ENCODE data around the gene SLC46A3.
A peak's percentile ranks its signal among the peaks of the same experiment; 100 is the strongest.

SLC46A3 gene, protein sequence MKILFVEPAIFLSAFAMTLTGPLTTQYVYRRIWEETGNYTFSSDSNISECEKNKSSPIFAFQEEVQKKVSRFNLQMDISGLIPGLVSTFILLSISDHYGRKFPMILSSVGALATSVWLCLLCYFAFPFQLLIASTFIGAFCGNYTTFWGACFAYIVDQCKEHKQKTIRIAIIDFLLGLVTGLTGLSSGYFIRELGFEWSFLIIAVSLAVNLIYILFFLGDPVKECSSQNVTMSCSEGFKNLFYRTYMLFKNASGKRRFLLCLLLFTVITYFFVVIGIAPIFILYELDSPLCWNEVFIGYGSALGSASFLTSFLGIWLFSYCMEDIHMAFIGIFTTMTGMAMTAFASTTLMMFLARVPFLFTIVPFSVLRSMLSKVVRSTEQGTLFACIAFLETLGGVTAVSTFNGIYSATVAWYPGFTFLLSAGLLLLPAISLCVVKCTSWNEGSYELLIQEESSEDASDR

DNA sequence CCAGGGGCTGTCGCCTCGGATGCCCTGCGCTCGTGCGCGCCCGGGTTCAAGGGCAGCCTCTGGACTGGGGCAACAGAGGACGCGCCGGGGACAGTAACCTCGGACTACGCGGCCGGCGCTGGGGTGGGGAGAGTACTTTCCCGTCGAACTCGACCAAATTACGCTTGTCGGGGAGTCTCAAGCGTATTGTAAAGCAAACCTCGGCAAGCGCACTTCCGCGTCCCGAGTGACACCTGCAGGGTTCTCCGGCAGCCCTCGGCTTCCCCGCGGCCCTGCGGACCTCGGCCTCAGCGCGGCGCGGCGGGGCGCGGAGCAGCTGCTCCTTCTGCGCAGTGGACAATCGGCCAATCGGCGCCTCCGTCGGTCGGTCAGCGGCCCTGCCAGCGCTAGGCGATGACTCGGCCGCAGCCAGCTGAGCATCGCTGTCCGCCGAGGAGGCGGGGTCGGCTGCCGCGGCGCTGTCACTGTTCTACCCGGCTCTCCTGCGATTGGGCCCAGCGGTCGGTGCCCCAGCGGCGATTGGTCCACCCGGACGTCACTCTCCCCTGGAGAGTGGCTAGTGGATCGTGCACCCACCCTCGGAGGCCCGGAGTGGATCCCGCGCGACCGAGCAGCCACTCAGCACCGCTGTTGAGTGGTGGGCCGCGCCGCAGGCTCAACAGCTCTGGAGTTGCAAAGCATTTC lies at the start of gene SLC46A3:
TSS of gene SLC46A3 (minus strand) at position 428 of the 684 bp plus-strand sequence. CDS start 972 bp downstream, outside the sequence.
- TF ChIP-seq FOXP2 (optimal IDR thresholded peaks at IDR 0.05; ENCODE audit: control extremely low read depth, extremely low read length, insufficient read depth) (no peak), EZH2 (IDR thresholded peaks at IDR 0.05) (no peak), POLR2AphosphoS5 (IDR thresholded peaks at IDR 0.05; ENCODE audit: borderline replicate concordance, low read depth, low read length) (no peak)
- peak within 1 kb of the TSS; percentile 63 for H3K9ac ChIP-seq (ENCODE audit: insufficient read length)
- H3K36me3 ChIP-seq (ENCODE audit: insufficient read depth, low read length): no peaks in the 10 kb centered on the region
- H3K4me3 ChIP-seq: peak within 1 kb of the TSS; percentile 85
- H3K27ac ChIP-seq: peak within 1 kb of the TSS; percentile 23; the same call in 1 of the 2 replicates
- no peaks in the 10 kb centered on the region for H3K9me3 ChIP-seq (ENCODE audit: low read depth, low read length)
- no peak for DNase-seq (ENCODE audit: low read depth, low spot score)

DNA sequence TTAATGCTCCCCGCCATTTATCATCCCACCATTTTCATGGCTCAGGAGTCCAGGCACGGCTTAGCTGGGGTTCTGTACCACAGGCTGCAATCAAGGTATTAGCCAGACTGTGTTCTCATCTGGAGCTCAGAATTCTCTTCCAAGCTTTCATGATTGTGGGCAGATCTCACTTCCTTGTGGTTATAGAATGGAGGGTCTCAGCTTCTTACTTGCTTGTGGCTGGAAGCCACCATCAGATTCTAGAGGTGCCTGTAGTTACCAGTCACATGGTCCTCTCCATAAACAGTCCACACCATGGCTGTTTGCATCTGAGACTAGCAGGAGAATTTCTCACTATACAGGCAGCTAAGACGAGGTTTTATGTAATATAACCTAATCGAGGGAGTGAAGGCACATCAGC lies 45.1 kb upstream of the SLC46A3 start:
- H3K9ac ChIP-seq (ENCODE audit: insufficient read length): no peak overlapping the region
- H3K4me3 ChIP-seq: no peak overlapping the region
- H3K27ac ChIP-seq: no peak overlapping the region
- H3K9me3 ChIP-seq (ENCODE audit: low read depth, low read length): no peaks in the 10 kb centered on the region
- TF ChIP-seq FOXP2 (optimal IDR thresholded peaks at IDR 0.05; ENCODE audit: control extremely low read depth, extremely low read length, insufficient read depth) (no peak), EZH2 (IDR thresholded peaks at IDR 0.05) (no peak), POLR2AphosphoS5 (IDR thresholded peaks at IDR 0.05; ENCODE audit: borderline replicate concordance, low read depth, low read length) (no peak)
- no peak for DNase-seq (ENCODE audit: low read depth, low spot score)
- H3K36me3 ChIP-seq (ENCODE audit: insufficient read depth, low read length): no peaks in the 10 kb centered on the region

- Histone ChIP-seq H3K9me3 (ENCODE audit: low read depth, low read length) (peaks cover 6% of the 10 kb centered on the region), H3K27ac (no peak overlapping the region), H3K36me3 (ENCODE audit: insufficient read depth, low read length) (no peaks in the 10 kb centered on the region), H3K4me3 (no peak overlapping the region), H3K9ac (ENCODE audit: insufficient read length) (no peak overlapping the region)
- TF ChIP-seq FOXP2 (optimal IDR thresholded peaks at IDR 0.05; ENCODE audit: control extremely low read depth, extremely low read length, insufficient read depth): no peak
- no peak for TF ChIP-seq EZH2 (IDR thresholded peaks at IDR 0.05)
- TF ChIP-seq POLR2AphosphoS5 (IDR thresholded peaks at IDR 0.05; ENCODE audit: borderline replicate concordance, low read depth, low read length): no peak
- DNase-seq (ENCODE audit: low read depth, low spot score): no peak
Measured at GRCh38 chr13:28761586-28761985, 42.8 kb upstream of the SLC46A3 start.

DNA sequence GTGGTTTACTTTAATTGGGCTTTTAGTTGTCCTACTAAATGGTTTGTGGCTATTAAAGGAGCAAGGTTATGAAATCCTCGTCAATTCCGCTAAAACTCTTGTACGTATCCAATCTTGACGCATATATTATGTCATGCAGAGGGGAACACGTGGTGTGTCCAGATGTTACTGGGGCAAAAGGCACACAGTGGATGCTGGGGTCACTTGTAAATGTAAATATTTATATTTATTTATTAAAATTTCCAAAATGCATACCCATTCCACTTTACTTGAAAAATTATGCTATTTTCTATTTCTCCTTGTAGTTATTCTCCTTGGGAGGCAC lies 36.7 kb upstream of the SLC46A3 start:
- Histone ChIP-seq H3K4me3 (no peak overlapping the region), H3K27ac (peak overlapping the region; percentile 99), H3K36me3 (ENCODE audit: insufficient read depth, low read length) (no peaks in the 10 kb centered on the region), H3K9me3 (ENCODE audit: low read depth, low read length) (peaks cover 6% of the 10 kb centered on the region), H3K9ac (ENCODE audit: insufficient read length) (peak overlapping the region; percentile 17)
- no peak for DNase-seq (ENCODE audit: low read depth, low spot score)
- TF ChIP-seq POLR2AphosphoS5 (IDR thresholded peaks at IDR 0.05; ENCODE audit: borderline replicate concordance, low read depth, low read length) (no peak), FOXP2 (optimal IDR thresholded peaks at IDR 0.05; ENCODE audit: control extremely low read depth, extremely low read length, insufficient read depth) (no peak), EZH2 (IDR thresholded peaks at IDR 0.05) (no peak)

DNA sequence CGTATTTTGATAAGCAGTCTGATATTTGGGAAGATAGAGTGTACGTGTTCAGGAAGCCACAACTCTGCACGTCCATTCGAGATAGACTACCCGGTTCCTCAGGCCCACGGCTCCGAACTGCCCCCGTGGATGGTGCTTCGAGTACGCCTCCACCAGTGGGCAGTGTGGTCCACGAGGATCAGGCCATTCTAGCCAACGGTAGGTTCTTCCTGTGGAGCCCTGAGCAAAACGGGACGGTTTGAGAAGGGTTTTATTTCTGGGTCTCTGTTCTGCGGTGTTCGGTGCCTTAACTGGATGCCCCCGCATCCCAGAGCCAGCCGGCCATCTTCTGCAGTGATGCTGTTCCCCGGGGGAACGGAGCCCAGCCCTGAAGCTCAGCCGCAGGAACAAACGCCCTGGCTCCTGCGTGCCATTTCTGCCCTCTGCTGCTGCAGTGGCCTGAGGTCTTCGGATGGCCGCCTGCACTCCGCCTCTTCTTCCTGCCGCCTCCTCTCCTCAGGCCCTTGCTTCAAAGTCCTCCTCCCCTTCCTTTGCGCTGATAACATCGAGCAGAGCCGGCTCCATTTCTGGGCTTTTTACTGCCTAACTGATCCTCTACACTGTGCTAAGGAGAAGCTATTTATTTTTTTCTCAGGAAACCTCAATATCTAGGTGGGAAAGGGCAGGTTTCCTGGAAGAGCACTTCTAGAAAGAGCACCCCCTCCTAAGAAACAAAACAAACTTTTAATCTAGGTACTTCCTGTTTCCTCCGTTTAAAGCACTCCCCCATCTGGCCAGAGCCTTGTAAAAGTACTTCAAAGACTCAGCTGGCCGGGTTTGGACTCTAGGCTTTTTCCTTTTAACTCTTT lies 36.2 kb upstream of the SLC46A3 start:
- H3K4me3 ChIP-seq: no peak overlapping the region
- H3K36me3 ChIP-seq (ENCODE audit: insufficient read depth, low read length): no peaks in the 10 kb centered on the region
- H3K9me3 ChIP-seq (ENCODE audit: low read depth, low read length): peaks cover 6% of the 10 kb centered on the region
- TF ChIP-seq EZH2 (IDR thresholded peaks at IDR 0.05): no peak
- TF ChIP-seq FOXP2 (optimal IDR thresholded peaks at IDR 0.05; ENCODE audit: control extremely low read depth, extremely low read length, insufficient read depth): no peak
- TF ChIP-seq POLR2AphosphoS5 (IDR thresholded peaks at IDR 0.05; ENCODE audit: borderline replicate concordance, low read depth, low read length): no peak
- DNase-seq (ENCODE audit: low read depth, low spot score): no peak
- H3K9ac ChIP-seq (ENCODE audit: insufficient read length): peak overlapping the region; percentile 17
- peak overlapping the region; percentile 99 for H3K27ac ChIP-seq

- peak overlapping the region; percentile 99 for H3K27ac ChIP-seq
Measured at GRCh38 chr13:28753946-28754345, 35.2 kb upstream of the SLC46A3 start.

DNA sequence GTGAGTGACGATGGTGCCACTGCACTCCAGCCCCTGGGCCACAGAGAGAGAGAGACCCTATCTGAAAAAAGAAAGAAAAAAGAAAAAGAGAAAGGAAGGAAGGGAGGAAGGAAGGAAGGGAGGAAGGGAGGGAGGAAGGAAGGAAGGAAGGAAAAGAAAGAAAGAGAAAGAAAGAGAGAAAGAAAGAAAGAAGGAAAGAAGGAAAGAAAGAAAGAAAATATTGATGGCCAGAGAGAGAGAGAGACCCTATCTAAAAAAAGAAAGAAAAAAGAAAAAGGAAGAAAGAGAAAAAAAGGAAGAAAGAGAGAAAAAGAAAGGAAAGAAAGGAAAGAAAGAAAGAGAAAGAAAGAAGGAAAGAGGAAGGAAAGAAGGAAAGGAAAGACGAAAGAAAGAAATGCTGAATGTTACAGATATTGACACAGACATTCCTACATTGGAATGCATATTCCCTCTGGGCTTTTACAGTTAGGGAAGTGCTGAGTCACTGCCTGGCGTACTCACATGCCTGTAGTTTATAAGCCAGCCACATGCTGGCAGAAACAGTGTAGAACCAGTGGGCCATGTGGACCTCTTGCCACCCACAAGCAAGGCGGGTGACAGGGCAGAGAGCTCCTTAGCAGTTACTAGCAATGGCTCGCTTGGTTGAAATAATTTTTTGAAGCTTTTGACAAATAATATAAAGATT lies 34.6 kb upstream of the SLC46A3 start:
- H3K9ac ChIP-seq (ENCODE audit: insufficient read length): peak overlapping the region; percentile 75
- peaks cover 6% of the 10 kb centered on the region for H3K9me3 ChIP-seq (ENCODE audit: low read depth, low read length)
- H3K27ac ChIP-seq: peak overlapping the region; percentile 99
- DNase-seq (ENCODE audit: low read depth, low spot score): peak; percentile 94
- peak overlapping the region; percentile 50 for H3K4me3 ChIP-seq
- TF ChIP-seq POLR2AphosphoS5 (IDR thresholded peaks at IDR 0.05; ENCODE audit: borderline replicate concordance, low read depth, low read length) (peak; percentile 59), FOXP2 (optimal IDR thresholded peaks at IDR 0.05; ENCODE audit: control extremely low read depth, extremely low read length, insufficient read depth) (peak; percentile 53), EZH2 (IDR thresholded peaks at IDR 0.05) (no peak)
- no peaks in the 10 kb centered on the region for H3K36me3 ChIP-seq (ENCODE audit: insufficient read depth, low read length)

More at GRCh38 chr13:28753946-28754345, 35.2 kb upstream of the SLC46A3 start:
- TF ChIP-seq EZH2 (IDR thresholded peaks at IDR 0.05): no peak
- no peak for TF ChIP-seq FOXP2 (optimal IDR thresholded peaks at IDR 0.05; ENCODE audit: control extremely low read depth, extremely low read length, insufficient read depth)
- no peak; the same call in 1 of the 2 replicates for TF ChIP-seq POLR2AphosphoS5 (IDR thresholded peaks at IDR 0.05; ENCODE audit: borderline replicate concordance, low read depth, low read length)
- no peaks in the 10 kb centered on the region for H3K36me3 ChIP-seq (ENCODE audit: insufficient read depth, low read length)
- peak overlapping the region; percentile 75 for H3K9ac ChIP-seq (ENCODE audit: insufficient read length)
- peak overlapping the region; percentile 4; the same call in 1 of the 2 replicates for H3K4me3 ChIP-seq
- peaks cover 6% of the 10 kb centered on the region for H3K9me3 ChIP-seq (ENCODE audit: low read depth, low read length)
- DNase-seq (ENCODE audit: low read depth, low spot score): peak; percentile 35
